GM21528 (cell line): ENCODE measurements around the gene OLFML1.

Experiments
- ATAC-seq: cut with Tn5 transposase; IDR thresholded peaks from one replicate; pipeline ENCODE4 v1.9.1; 2021; ENCODE audit warnings: mild to moderate bottlenecking, moderate library complexity; ENCODE audit not compliant: unreplicated experiment, low FRiP score

OLFML1 gene

GRCh38 chr11:7528514-7529049 is 43.3 kb downstream of the OLFML1 start:
- ATAC-seq, result no peak

- no peak for ATAC-seq
Measured at GRCh38 chr11:7530013-7530640, 44.8 kb downstream of the OLFML1 start.

GRCh38 chr11:7531011-7531410 is 45.7 kb downstream of the OLFML1 start:
- ATAC-seq, result no peak

GRCh38 chr11:7532405-7533145 is 47.3 kb downstream of the OLFML1 start:
- ATAC-seq, result no peak

GRCh38 chr11:7533199-7534041 is 48.1 kb downstream of the OLFML1 start:
- peak; percentile 45 for ATAC-seq

- peak; percentile 65 for ATAC-seq
Measured at GRCh38 chr11:7534042-7534378, 48.7 kb downstream of the OLFML1 start.

- ATAC-seq, result no peak
Measured at GRCh38 chr11:7536100-7536499, 50.8 kb downstream of the OLFML1 start.

- no peak for ATAC-seq
Measured at GRCh38 chr11:7537265-7537664, 52.0 kb downstream of the OLFML1 start.

- ATAC-seq, result no peak
Measured at GRCh38 chr11:7538031-7538430, 52.7 kb downstream of the OLFML1 start.

- no peak for ATAC-seq
Measured at GRCh38 chr11:7538466-7539454, 53.5 kb downstream of the OLFML1 start.

GRCh38 chr11:7540830-7541555 is 55.7 kb downstream of the OLFML1 start:
- no peak for ATAC-seq

GRCh38 chr11:7543302-7543701 is 58.0 kb downstream of the OLFML1 start:
- no peak for ATAC-seq

GRCh38 chr11:7544021-7544420 is 58.7 kb downstream of the OLFML1 start:
- no peak for ATAC-seq

GRCh38 chr11:7545611-7546010 is 60.3 kb downstream of the OLFML1 start:
- ATAC-seq, result no peak

GRCh38 chr11:7546324-7546791 is 61.1 kb downstream of the OLFML1 start:
- no peak for ATAC-seq

- ATAC-seq, result no peak
Measured at GRCh38 chr11:7547687-7548086, 62.4 kb downstream of the OLFML1 start.

GRCh38 chr11:7548659-7549274 is 63.5 kb downstream of the OLFML1 start:
- ATAC-seq, result peak; percentile 59

- no peak for ATAC-seq
Measured at GRCh38 chr11:7549681-7550080, 64.4 kb downstream of the OLFML1 start.

- ATAC-seq, result no peak
Measured at GRCh38 chr11:7551571-7551970, 66.3 kb downstream of the OLFML1 start.
